GM23338 (cell line): ENCODE results near the gene FANCL. TPM values are rescaled to one million over a fixed set of nuclear protein-coding genes. Genes with fewer than 3 reads are reported as not detected.

Source experiments
- ATAC-seq: fragments of 200-7000 bp; cut with Tn5 transposase; 3 replicates; pipeline ENCODE4 v1.9.1; 2020
- DNase-seq: peaks from one replicate; pipeline ENCODE4 v3.0.0-alpha.2; 2015; ENCODE audit warnings: low spot score
- H2AFZ ChIP-seq: fragments of 200-600 bp; sonication (generic); 2 replicates; pipeline ENCODE4 v1.8.0; 2016; ENCODE audit warnings: antibody characterized with exemption, mild to moderate bottlenecking, moderate library complexity
- H3F3A ChIP-seq: fragments of 200-600 bp; sonication (generic); replicated peaks from 2 replicates; pipeline ENCODE4 v1.8.0; 2017; ENCODE audit warnings: antibody characterized with exemption, mixed run types, low read depth
- H3K27ac ChIP-seq: fragments of 200-600 bp; sonication (generic); 2 replicates; pipeline ENCODE4 v1.6.1; 2016; ENCODE audit warnings: low read depth
- H3K27me3 ChIP-seq: fragments of 200-600 bp; sonication (generic); 2 replicates; pipeline ENCODE4 v1.8.0; 2016; ENCODE audit warnings: mild to moderate bottlenecking, mixed run types, moderate library complexity; ENCODE audit not compliant: insufficient read depth
- H3K36me3 ChIP-seq: fragments of 200-600 bp; sonication (generic); 2 replicates; pipeline ENCODE4 v1.8.0; 2016; ENCODE audit warnings: mild to moderate bottlenecking; ENCODE audit not compliant: insufficient read depth
- H3K4me1 ChIP-seq: fragments of 200-600 bp; sonication (generic); 2 replicates; pipeline ENCODE4 v1.8.0; 2016; ENCODE audit warnings: mild to moderate bottlenecking, moderate library complexity; ENCODE audit not compliant: insufficient read depth
- H3K4me2 ChIP-seq: fragments of 200-600 bp; sonication (generic); 2 replicates; pipeline ENCODE4 v1.7.1; 2017; ENCODE audit warnings: mixed run types
- H3K4me3 ChIP-seq: fragments of 200-600 bp; sonication (generic); 2 replicates; pipeline ENCODE4 v1.6.1; 2016; ENCODE audit warnings: mixed run types
- H3K79me2 ChIP-seq: fragments of 200-600 bp; sonication (generic); replicated peaks from 2 replicates; pipeline ENCODE4 v1.8.0; 2017; ENCODE audit warnings: mild to moderate bottlenecking; ENCODE audit not compliant: insufficient read depth
- H3K9me2 ChIP-seq: fragments of 200-600 bp; sonication (generic); 2 replicates; pipeline ENCODE4 v1.8.0; 2017; ENCODE audit not compliant: insufficient read depth
- H4K20me1 ChIP-seq: fragments of 200-600 bp; sonication (generic); replicated peaks from 2 replicates; pipeline ENCODE4 v1.8.0; 2017; ENCODE audit warnings: mild to moderate bottlenecking; ENCODE audit not compliant: insufficient read depth
- H3K27ac Mint-ChIP-seq: 2 replicates; pipeline ENCODE4 v1.8.0; 2020; ENCODE audit warnings: inconsistent platforms, mild to moderate bottlenecking, moderate library complexity, mixed read lengths
- H3K27me3 Mint-ChIP-seq: 3 replicates; pipeline ENCODE4 v1.8.0; 2022; ENCODE audit warnings: low read depth, mild to moderate bottlenecking, moderate library complexity, mixed read lengths, inconsistent platforms; ENCODE audit not compliant: insufficient read depth, poor library complexity
- H3K36me3 Mint-ChIP-seq: 3 replicates; pipeline ENCODE4 v1.8.0; 2021; ENCODE audit warnings: low read depth, mild to moderate bottlenecking, inconsistent platforms, moderate library complexity, mixed read lengths
- H3K4me1 Mint-ChIP-seq: 3 replicates; pipeline ENCODE4 v1.8.0; 2020; ENCODE audit warnings: mild to moderate bottlenecking, inconsistent platforms, mixed read lengths
- H3K4me3 Mint-ChIP-seq: 3 replicates; pipeline ENCODE4 v1.8.0; 2021; ENCODE audit warnings: moderate library complexity, mild to moderate bottlenecking, inconsistent platforms, mixed read lengths
- H3K9me3 Mint-ChIP-seq: 3 replicates; pipeline ENCODE4 v1.8.0; 2020; ENCODE audit warnings: moderate library complexity, mild to moderate bottlenecking, inconsistent platforms, mixed read lengths
- ETS1 ChIP-seq: IDR thresholded peaks from 2 replicates; pipeline ENCODE4 v1.6.1; 2016; ENCODE audit warnings: antibody characterized with exemption
- EZH2 ChIP-seq: fragments of 200-600 bp; sonication (generic); IDR thresholded peaks from one replicate; pipeline ENCODE4 v1.8.0; 2017; ENCODE audit warnings: antibody characterized with exemption, mild to moderate bottlenecking, low read depth; ENCODE audit not compliant: unreplicated experiment
- EZH2phosphoT487 ChIP-seq: fragments of 200-600 bp; sonication (generic); IDR thresholded peaks from one replicate; pipeline ENCODE4 v1.8.1; 2018; ENCODE audit warnings: antibody characterized with exemption; ENCODE audit not compliant: unreplicated experiment
- JUNB ChIP-seq: IDR thresholded peaks from one replicate; pipeline ENCODE4 v1.6.1; 2016; ENCODE audit warnings: antibody characterized with exemption; ENCODE audit not compliant: unreplicated experiment
- NANOG ChIP-seq: IDR thresholded peaks from 2 replicates; pipeline ENCODE4 v1.6.1; 2016; ENCODE audit warnings: antibody characterized with exemption, borderline replicate concordance
- POLR2AphosphoS5 ChIP-seq: IDR thresholded peaks from 2 replicates; pipeline ENCODE4 v1.6.1; 2016; ENCODE audit warnings: antibody characterized with exemption, low read depth
- REST ChIP-seq: IDR thresholded peaks from one replicate; pipeline ENCODE4 v1.6.1; 2018; ENCODE audit warnings: antibody characterized with exemption; ENCODE audit not compliant: unreplicated experiment
- STAT1 ChIP-seq: IDR thresholded peaks from one replicate; pipeline ENCODE4 v1.6.1; 2016; ENCODE audit warnings: antibody characterized with exemption; ENCODE audit not compliant: unreplicated experiment
- ZNF114 ChIP-seq: fragments of 250-450 bp; sonication (Bioruptor Pico); IDR thresholded peaks from 2 replicates; pipeline ENCODE4 v1.5.0; 2020; ENCODE audit warnings: mild to moderate bottlenecking, moderate library complexity
- ZNF331 ChIP-seq: fragments of 250-450 bp; sonication (Bioruptor Pico); IDR thresholded peaks from 2 replicates; pipeline ENCODE4 v1.5.0; 2020; ENCODE audit warnings: low read depth, mild to moderate bottlenecking, moderate library complexity
- polyA plus RNA-seq: library from polyadenylated mRNA; unstranded; fragments of >200 nt; fragmentation: Nextera tagmentation; extraction: Ambion mirVana; gene quantifications from 2 replicates; pipeline ENCODE4 v1.2.1, GENCODE V29; 2016
- total RNA-seq: library from RNA; depleted of rRNA; stranded (reverse); fragments of >200 nt; shearing (Covaris generic); gene quantifications from 2 replicates; pipeline ENCODE4 v1.2.3, GENCODE V29; 2014

Gene FANCL
- total and polyA plus RNA-seq, 2 experiments from 2014 or later, result 90.4 to 97.8 TPM

GRCh38 chr2:58157754-58158153 is 83.4 kb downstream of the FANCL start (continued):
- TF ChIP-seq NANOG, result no peak
- TF ChIP-seq STAT1, result no peak
- TF ChIP-seq EZH2phosphoT487, result no peak
- no peak for TF ChIP-seq EZH2

GRCh38 chr2:58156780-58157179 is 84.3 kb downstream of the FANCL start:
- Histone ChIP-seq H3K79me2 (no peaks in the 10 kb centered on the region), H3K4me2 (no peak overlapping the region), H3K9me2 (no peaks in the 10 kb centered on the region), H3K4me1 (no peaks in the 10 kb centered on the region), H3K27me3 (no peaks in the 10 kb centered on the region), H3K4me3 (no peak overlapping the region), H3K27ac (no peak overlapping the region), H4K20me1 (no peaks in the 10 kb centered on the region), H2AFZ (no peak overlapping the region), H3F3A (no peaks in the 10 kb centered on the region), H3K36me3 (peaks cover 18% of the 10 kb centered on the region; the same call in 1 of the 2 replicates)
- Mint-ChIP-seq H3K4me1 (peaks cover 4% of the 10 kb centered on the region; the same call in 1 of the 3 replicates), H3K36me3 (peaks cover 25% of the 10 kb centered on the region; the same call in 2 of the 3 replicates), H3K27me3 (peaks cover 5% of the 10 kb centered on the region), H3K9me3 (no peaks in the 10 kb centered on the region), H3K4me3 (no peak overlapping the region), H3K27ac (no peak overlapping the region)
- TF ChIP-seq ZNF114, result no peak
- TF ChIP-seq ETS1, result no peak
- TF ChIP-seq POLR2AphosphoS5, result no peak
- TF ChIP-seq EZH2, result no peak
- ATAC-seq (no peak), DNase-seq (no peak)

GRCh38 chr2:58155160-58155778 is 85.9 kb downstream of the FANCL start:
- Histone ChIP-seq H3K4me1 (no peaks in the 10 kb centered on the region), H3K4me2 (no peak overlapping the region), H2AFZ (no peak overlapping the region), H3K79me2 (no peaks in the 10 kb centered on the region), H3K4me3 (no peak overlapping the region), H3K36me3 (peaks cover 6% of the 10 kb centered on the region; the same call in 1 of the 2 replicates), H3K27ac (no peak overlapping the region), H3K9me2 (no peaks in the 10 kb centered on the region), H4K20me1 (no peaks in the 10 kb centered on the region), H3F3A (no peaks in the 10 kb centered on the region), H3K27me3 (no peaks in the 10 kb centered on the region)
- Mint-ChIP-seq H3K27me3 (peaks cover 5% of the 10 kb centered on the region), H3K9me3 (no peaks in the 10 kb centered on the region), H3K4me1 (peaks cover 4% of the 10 kb centered on the region; the same call in 1 of the 3 replicates), H3K4me3 (no peak overlapping the region), H3K27ac (no peak overlapping the region), H3K36me3 (peaks cover 12% of the 10 kb centered on the region; the same call in 2 of the 3 replicates)
- DNase-seq, result peak; percentile 33
- peak; percentile 96 for ATAC-seq
- no peak for TF ChIP-seq ZNF331 (CRISPR knock-in tag)
- no peak for TF ChIP-seq ZNF114
- no peak for TF ChIP-seq STAT1
- TF ChIP-seq JUNB, result no peak
- no peak for TF ChIP-seq EZH2
- TF ChIP-seq EZH2phosphoT487, result no peak
- TF ChIP-seq POLR2AphosphoS5, result no peak
- no peak for TF ChIP-seq REST
